Neutrophil (primary cell): ENCODE data around the gene DPH2.

Source experiments
- H3K27ac ChIP-seq: fragments of 200-600 bp; sonication (generic); 2 replicates; pipeline ENCODE4 v1.5.1; 2016; ENCODE audit warnings: mild to moderate bottlenecking, moderate library complexity
- H3K27me3 ChIP-seq: fragments of 200-600 bp; sonication (generic); 2 replicates; pipeline ENCODE4 v1.6.0; 2016; ENCODE audit warnings: mild to moderate bottlenecking
- H3K36me3 ChIP-seq: fragments of 200-600 bp; sonication (generic); 2 replicates; pipeline ENCODE4 v1.5.1; 2017
- H3K4me1 ChIP-seq, 2 experiments: fragments of 200-600 bp in 1 of 2; sonication (generic) in 1 of 2; 1 replicate in 1 of 2; 2 replicates in 1 of 2; pipeline versions ENCODE4 v1.5.1 to v1.6.1; 2013 to 2016; ENCODE audit warnings: low read depth in 1 of 2, low read length in 1 of 2, mild to moderate bottlenecking in 1 of 2, moderate library complexity in 1 of 2; ENCODE audit not compliant: control insufficient read depth in 1 of 2, insufficient read depth in 1 of 2
- H3K4me3 ChIP-seq, 2 experiments: fragments of 200-600 bp in 1 of 2; sonication (generic) in 1 of 2; 1 replicate in 1 of 2; 2 replicates in 1 of 2; pipeline ENCODE4 v1.5.1; 2013 to 2016; ENCODE audit warnings: low read depth in 1 of 2, low read length in 1 of 2, mild to moderate bottlenecking in 1 of 2, moderate library complexity in 1 of 2
- H3K9me3 ChIP-seq: fragments of 200-600 bp; sonication (generic); 2 replicates; pipeline ENCODE4 v1.5.1; 2016
- TF ChIP-seq, protein P1 (sequence below): fragments of 200-600 bp; sonication (generic); IDR thresholded peaks from 2 replicates; pipeline ENCODE4 v1.5.1; 2016; ENCODE audit warnings: antibody characterized with exemption

The DPH2 gene

DNA sequence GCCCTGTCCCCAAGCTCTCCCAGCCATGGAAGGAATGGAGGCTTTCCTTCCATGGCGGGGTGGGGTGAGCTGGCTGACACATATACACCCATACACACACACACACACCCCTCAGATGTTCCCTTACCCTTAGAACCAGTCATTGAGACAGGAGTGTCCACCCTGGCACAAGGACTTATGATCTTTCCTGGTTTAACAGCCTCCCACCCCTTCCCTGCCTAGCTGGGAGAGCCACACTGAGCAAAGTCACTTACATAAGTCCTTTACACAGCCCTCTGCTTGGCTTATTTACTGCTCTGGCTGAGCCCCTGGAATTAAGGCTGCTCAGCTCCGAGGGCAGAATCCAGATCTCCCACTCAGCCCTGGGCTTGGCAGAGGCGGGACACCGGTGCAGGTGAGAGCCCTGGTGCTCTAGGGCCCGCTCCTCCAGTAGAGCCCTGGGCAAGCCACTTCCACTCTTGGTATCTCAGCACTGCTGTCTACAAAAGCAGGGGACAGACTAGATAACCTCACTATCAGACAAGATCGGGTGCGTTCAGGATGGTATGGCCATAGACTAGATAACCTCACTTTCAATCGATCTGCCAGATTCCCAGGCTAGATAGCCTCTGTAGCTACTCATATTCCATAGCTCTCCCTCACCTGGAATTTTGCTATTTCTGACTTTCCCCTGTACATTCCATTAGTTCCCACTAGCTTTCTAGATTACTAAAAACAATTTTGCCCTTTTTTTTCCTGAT is 44.7 kb downstream of the DPH2 start:
- no peaks in the 10 kb centered on the region for H3K9me3 ChIP-seq
- peaks cover 7% of the 10 kb centered on the region for H3K27me3 ChIP-seq
- no peak overlapping the region for H3K27ac ChIP-seq
- no peak overlapping the region for H3K4me3 ChIP-seq
- H3K4me1 ChIP-seq = no peaks in the 10 kb centered on the region
- H3K36me3 ChIP-seq = no peaks in the 10 kb centered on the region
- TF ChIP-seq, protein P1, sequence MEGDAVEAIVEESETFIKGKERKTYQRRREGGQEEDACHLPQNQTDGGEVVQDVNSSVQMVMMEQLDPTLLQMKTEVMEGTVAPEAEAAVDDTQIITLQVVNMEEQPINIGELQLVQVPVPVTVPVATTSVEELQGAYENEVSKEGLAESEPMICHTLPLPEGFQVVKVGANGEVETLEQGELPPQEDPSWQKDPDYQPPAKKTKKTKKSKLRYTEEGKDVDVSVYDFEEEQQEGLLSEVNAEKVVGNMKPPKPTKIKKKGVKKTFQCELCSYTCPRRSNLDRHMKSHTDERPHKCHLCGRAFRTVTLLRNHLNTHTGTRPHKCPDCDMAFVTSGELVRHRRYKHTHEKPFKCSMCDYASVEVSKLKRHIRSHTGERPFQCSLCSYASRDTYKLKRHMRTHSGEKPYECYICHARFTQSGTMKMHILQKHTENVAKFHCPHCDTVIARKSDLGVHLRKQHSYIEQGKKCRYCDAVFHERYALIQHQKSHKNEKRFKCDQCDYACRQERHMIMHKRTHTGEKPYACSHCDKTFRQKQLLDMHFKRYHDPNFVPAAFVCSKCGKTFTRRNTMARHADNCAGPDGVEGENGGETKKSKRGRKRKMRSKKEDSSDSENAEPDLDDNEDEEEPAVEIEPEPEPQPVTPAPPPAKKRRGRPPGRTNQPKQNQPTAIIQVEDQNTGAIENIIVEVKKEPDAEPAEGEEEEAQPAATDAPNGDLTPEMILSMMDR = no peak

DNA sequence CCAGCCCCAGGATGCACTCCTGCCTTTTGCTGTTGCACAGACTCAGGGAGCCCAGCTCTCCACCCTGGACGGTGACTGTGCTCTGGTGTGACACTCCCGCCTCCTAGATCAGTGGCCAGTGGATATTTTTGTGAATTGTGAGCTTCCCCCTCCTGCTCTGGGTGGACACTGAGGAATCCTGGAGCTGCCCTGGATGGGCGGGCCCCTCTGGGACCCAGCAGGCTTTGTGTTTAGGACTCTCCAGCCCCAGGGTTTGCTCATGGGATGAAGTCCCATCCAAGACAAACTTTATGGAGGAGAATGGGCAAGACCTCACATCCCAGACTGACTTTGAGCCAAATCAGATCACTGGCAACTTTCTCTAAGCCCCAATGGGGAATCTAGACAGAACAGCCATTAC is 45.4 kb downstream of the DPH2 start:
- TF ChIP-seq, protein P1 = no peak
- Histone ChIP-seq H3K27me3 (peaks cover 7% of the 10 kb centered on the region), H3K4me1 (no peaks in the 10 kb centered on the region), H3K27ac (no peak overlapping the region), H3K36me3 (no peaks in the 10 kb centered on the region), H3K4me3 (no peak overlapping the region), H3K9me3 (no peaks in the 10 kb centered on the region)

DNA sequence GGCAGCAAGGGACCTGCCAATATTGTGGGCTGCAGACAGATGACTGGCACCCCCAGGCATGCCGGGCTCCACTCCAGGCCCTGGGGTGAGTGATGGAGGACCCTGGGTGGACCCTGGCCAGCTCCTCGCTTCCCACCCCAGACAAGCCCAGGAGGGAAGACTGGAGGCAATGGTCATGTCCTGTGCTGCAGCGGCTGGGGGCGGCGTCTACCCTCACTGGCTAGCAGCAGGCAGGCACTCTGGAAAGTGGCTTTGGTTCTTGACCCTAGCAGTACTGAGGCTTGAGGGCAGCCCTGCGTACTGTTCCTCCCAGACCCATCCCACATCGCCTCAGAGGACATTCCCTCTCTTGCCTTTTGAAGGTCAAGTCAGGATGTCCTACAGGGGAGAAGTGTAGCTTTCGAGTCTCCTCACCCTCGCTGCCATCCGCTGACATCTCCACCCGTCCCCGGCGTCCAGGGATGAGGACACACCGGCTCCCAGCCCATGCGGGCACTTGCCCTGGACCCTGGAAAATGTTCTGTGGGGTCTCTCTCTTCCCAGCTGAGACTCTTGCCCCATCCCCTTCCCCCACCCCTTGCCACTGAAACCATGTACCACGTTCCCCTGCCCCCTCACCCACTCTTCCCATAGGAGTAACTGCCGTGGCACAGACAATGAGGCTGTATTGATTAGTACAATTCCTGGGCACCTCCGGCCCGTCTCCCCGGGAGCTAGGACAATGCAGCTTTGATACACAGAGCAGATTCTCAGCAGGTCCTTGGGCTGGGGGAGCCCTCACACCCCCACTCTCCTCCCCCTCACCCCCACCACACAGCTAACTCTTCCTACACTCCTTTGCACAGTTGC is 46.5 kb downstream of the DPH2 start:
- Histone ChIP-seq H3K27me3 (peaks cover 7% of the 10 kb centered on the region), H3K9me3 (no peaks in the 10 kb centered on the region), H3K4me3 (no peak overlapping the region), H3K36me3 (no peaks in the 10 kb centered on the region), H3K27ac (no peak overlapping the region), H3K4me1 (no peaks in the 10 kb centered on the region)
- TF ChIP-seq, protein P1 = no peak

DNA sequence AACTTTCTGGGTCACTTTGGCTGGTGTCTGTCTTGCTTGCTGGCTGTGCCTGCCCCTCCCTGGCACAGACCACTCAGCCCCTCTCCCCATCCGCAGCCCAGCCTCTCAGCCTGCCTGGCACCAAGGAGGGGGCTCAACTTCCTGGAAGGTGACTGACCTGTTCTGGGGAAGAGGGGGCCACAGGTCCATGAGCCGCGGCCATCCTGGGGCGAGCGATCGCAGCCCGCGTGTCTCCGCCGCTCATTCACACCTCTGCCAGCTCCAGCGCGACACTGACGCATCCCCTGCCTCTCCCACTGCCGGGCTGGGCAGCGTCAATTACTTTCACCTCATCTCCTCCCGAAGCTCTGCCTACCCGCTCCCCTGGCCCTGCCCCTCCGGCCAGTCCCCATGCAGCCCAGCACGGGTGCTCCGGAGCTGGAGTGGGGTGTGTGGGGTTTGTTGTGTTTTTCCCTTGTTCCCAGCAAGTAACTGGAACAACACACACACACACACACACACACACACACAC is 47.1 kb downstream of the DPH2 start:
- no peak overlapping the region for H3K4me3 ChIP-seq
- no peaks in the 10 kb centered on the region for H3K4me1 ChIP-seq
- no peak overlapping the region for H3K27ac ChIP-seq
- H3K36me3 ChIP-seq = no peaks in the 10 kb centered on the region
- TF ChIP-seq, protein P1 = no peak
- H3K27me3 ChIP-seq = peaks cover 7% of the 10 kb centered on the region
- no peaks in the 10 kb centered on the region for H3K9me3 ChIP-seq

DNA sequence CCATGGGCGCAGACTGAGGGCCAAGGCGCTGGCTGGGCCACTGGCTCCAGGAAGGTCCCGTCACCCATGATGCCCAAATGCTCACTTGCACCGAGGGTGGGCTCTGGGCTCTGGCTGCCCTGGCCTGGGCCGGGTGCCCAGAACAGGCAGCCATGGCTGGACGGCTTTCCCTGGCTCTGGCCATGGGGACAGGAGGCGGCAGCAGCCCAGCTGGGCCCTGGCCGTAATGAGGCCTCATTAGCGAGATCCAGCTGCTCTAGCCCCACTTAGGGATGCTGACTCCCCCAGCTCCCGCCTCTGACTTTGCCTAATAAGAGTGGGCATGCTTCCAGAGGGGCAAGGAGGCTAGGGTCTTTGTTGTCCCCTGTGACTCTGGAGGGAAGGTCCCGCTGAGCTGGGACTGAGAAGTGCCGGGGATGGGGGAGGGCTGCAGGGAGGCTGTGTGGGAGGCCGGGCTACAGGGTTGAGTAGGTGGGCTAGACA is 49.7 kb downstream of the DPH2 start:
- no peaks in the 10 kb centered on the region for H3K4me1 ChIP-seq
- no peak overlapping the region for H3K4me3 ChIP-seq
- no peaks in the 10 kb centered on the region for H3K27me3 ChIP-seq
- H3K27ac ChIP-seq = no peak overlapping the region
- TF ChIP-seq, protein P1 = no peak
- no peaks in the 10 kb centered on the region for H3K9me3 ChIP-seq
- H3K36me3 ChIP-seq = no peaks in the 10 kb centered on the region
